MM.1S (cell line): ENCODE results near the gene PRUNE2.

Experiments
- CTCF ChIP-seq: fragments of 300-600 bp; sonication (generic); IDR thresholded peaks from 2 replicates; pipeline ENCODE4 v1.5.1; 2016; ENCODE audit warnings: antibody characterized with exemption, low read length, mixed read lengths
- EZH2 ChIP-seq: fragments of 300-600 bp; sonication (generic); optimal IDR thresholded peaks from 2 replicates; pipeline ENCODE3; 2017; ENCODE audit warnings: low read depth, mild to moderate bottlenecking, antibody characterized with exemption, low read length, mixed read lengths
- EZH2phosphoT487 ChIP-seq: fragments of 300-600 bp; sonication (generic); IDR thresholded peaks from 2 replicates; pipeline ENCODE4 v1.6.1; 2018; ENCODE audit warnings: antibody characterized with exemption, low read length

GRCh38 chr9:76856016-76856415 is 49.9 kb downstream of the PRUNE2 start:
- no peak for TF ChIP-seq EZH2
- TF ChIP-seq CTCF = no peak
- no peak for TF ChIP-seq EZH2phosphoT487
